ENCODE measurements around the gene SLC31A2. TPM values are rescaled to one million over a fixed set of nuclear protein-coding genes. Genes with fewer than 3 reads are reported as not detected.
A peak's percentile ranks its signal among the peaks of the same experiment; 100 is the strongest.

The SLC31A2 gene
- polyA plus RNA-seq, 3 donors, result 82.9 to 247 (median 188) TPM

GRCh38 chr9:113143432-113144227 lies 7.2 kb upstream of the SLC31A2 start:
- Histone ChIP-seq H3K9me3 (replicated peaks in 1 of 2; ENCODE audit: control insufficient read depth in 1 of 2, insufficient read depth in 1 of 2, low read length in 2 of 2) (peaks cover 10 to 13% of the 10 kb centered on the region in 2 donors), H3K79me2 (ENCODE audit: insufficient read depth, low read length) (no peaks in the 10 kb centered on the region), H3K36me3 (replicated peaks in 1 of 2; ENCODE audit: control insufficient read depth in 1 of 2, insufficient read depth in 2 of 2, low read length in 2 of 2) (no peaks in the 10 kb centered on the region), H2AFZ (ENCODE audit: insufficient read depth, low read depth, low read length, poor library complexity, severe bottlenecking) (no peak overlapping the region), H3K4me3 (replicated peaks in 1 of 3; ENCODE audit: low read depth in 2 of 3, low read length in 3 of 3) (no peak overlapping the region), H3K27ac (ENCODE audit: low read depth in 1 of 2, low read length in 2 of 2) (no peak overlapping the region), H3K4me2 (replicated peaks; ENCODE audit: extremely low read depth, low read length, poor library complexity, severe bottlenecking) (no peak overlapping the region), H3K9ac (ENCODE audit: insufficient read depth, low read length, poor library complexity, severe bottlenecking) (no peak overlapping the region), H4K20me1 (ENCODE audit: insufficient read depth, low read length) (no peaks in the 10 kb centered on the region), H3K4me1 (ENCODE audit: control insufficient read depth in 1 of 2, insufficient read depth in 2 of 2, low read length in 2 of 2) (peaks cover 4% of the 10 kb centered on the region in 2 donors), H3K27me3 (ENCODE audit: control insufficient read depth in 2 of 2, insufficient read depth in 2 of 2, low read length in 2 of 2) (peaks cover 2 to 3% of the 10 kb centered on the region in 2 donors)
- peaks cover 4% of the 10 kb centered on the region for H3K4me1 Mint-ChIP-seq
- DNase-seq, result no peak
- intact Hi-C loops (cut with micrococcal nuclease), result no loop called here
- no peak for TF ChIP-seq CTCF (IDR thresholded peaks at IDR 0.05)
- WGBS (ENCODE audit: insufficient coverage), result 100% methylated on average over 4 of the region's 5 CpGs
- no peak overlapping the region for H3K27ac Mint-ChIP-seq
- H3K36me3 Mint-ChIP-seq, result no peaks in the 10 kb centered on the region
- H3K9me3 Mint-ChIP-seq, result peaks cover 8 to 32% (median 24%) of the 10 kb centered on the region in 7 donors
- H3K4me3 Mint-ChIP-seq, result no peak overlapping the region
- H3K27me3 Mint-ChIP-seq (ENCODE audit: low read depth in 3 of 3), result peaks cover 9 to 17% (median 14%) of the 10 kb centered on the region in 3 donors

- Histone ChIP-seq H3K9ac (ENCODE audit: insufficient read depth, low read length, poor library complexity, severe bottlenecking) (no peak overlapping the region), H3K4me3 (replicated peaks in 1 of 3; ENCODE audit: low read depth in 2 of 3, low read length in 3 of 3) (no peak overlapping the region), H3K27ac (ENCODE audit: low read depth in 1 of 2, low read length in 2 of 2) (peak overlapping the region in 1 of 2 donors; percentile 74), H3K4me2 (replicated peaks; ENCODE audit: extremely low read depth, low read length, poor library complexity, severe bottlenecking) (peak overlapping the region; percentile 43), H2AFZ (ENCODE audit: insufficient read depth, low read depth, low read length, poor library complexity, severe bottlenecking) (no peak overlapping the region), H3K79me2 (ENCODE audit: insufficient read depth, low read length) (peaks cover 24% of the 10 kb centered on the region), H3K36me3 (replicated peaks in 1 of 2; ENCODE audit: control insufficient read depth in 1 of 2, insufficient read depth in 2 of 2, low read length in 2 of 2) (peaks cover 0 to 3% of the 10 kb centered on the region in 2 donors), H3K9me3 (replicated peaks in 1 of 2; ENCODE audit: control insufficient read depth in 1 of 2, insufficient read depth in 1 of 2, low read length in 2 of 2) (no peaks in the 10 kb centered on the region), H4K20me1 (ENCODE audit: insufficient read depth, low read length) (peaks cover 10% of the 10 kb centered on the region), H3K27me3 (ENCODE audit: control insufficient read depth in 2 of 2, insufficient read depth in 2 of 2, low read length in 2 of 2) (no peaks in the 10 kb centered on the region), H3K4me1 (ENCODE audit: control insufficient read depth in 1 of 2, insufficient read depth in 2 of 2, low read length in 2 of 2) (peaks cover 40 to 41% of the 10 kb centered on the region in 2 donors)
- 96% methylated on average over 2 of the region's 6 CpGs for WGBS (ENCODE audit: insufficient coverage)
- peaks cover 40% of the 10 kb centered on the region for H3K4me1 Mint-ChIP-seq
- DNase-seq, result no peak
- H3K27me3 Mint-ChIP-seq (ENCODE audit: low read depth in 3 of 3), result peaks cover 8 to 12% (median 11%) of the 10 kb centered on the region in 3 donors
- intact Hi-C loops (cut with micrococcal nuclease), result no loop called here
- H3K4me3 Mint-ChIP-seq, result no peak overlapping the region
- no peak for TF ChIP-seq CTCF (IDR thresholded peaks at IDR 0.05)
- H3K9me3 Mint-ChIP-seq, result peaks cover 0 to 3% (median 0%) of the 10 kb centered on the region in 7 donors
- peak overlapping the region in 2 of 7 donors; percentile 87 to 91 for H3K27ac Mint-ChIP-seq
- H3K36me3 Mint-ChIP-seq, result peaks cover 10 to 18% of the 10 kb centered on the region in 2 donors
Observed at GRCh38 chr9:113148372-113148705, 2.5 kb upstream of the SLC31A2 start.

Measured in CD14-positive monocyte (primary cell).